Measurements from ENCODE around the gene MECR. TPM values are rescaled to one million over a fixed set of nuclear protein-coding genes. Genes with fewer than 3 reads are reported as not detected.
A peak's percentile ranks its signal among the peaks of the same experiment; 100 is the strongest.

Gene MECR
- total and polyA plus RNA-seq, 11 donors, result 19.6 to 37.4 (median 33.1) TPM

DNA sequence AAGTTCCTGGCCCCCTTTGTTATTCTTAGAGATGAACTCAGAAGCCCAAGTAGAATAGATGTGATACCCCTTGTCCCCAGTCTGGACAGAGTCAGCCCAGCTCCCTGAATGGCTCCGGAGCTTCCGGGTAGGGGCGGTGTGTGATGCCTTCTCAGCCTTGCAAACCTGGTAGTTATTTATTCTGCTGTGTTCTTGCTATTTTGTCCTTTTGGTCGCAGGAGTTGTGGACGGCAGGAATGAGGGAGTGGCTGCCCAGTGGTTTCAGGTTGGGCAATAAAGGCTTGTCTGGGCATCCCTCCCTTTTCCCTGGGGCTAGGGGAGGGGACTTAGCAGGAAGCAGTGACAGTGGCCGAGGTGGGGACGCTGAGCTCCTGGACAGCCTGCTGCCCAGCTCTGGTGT is 8.4 kb upstream of the MECR start:
- Histone ChIP-seq H3K4me1 (peaks cover 0 to 27% (median 13%) of the 10 kb centered on the region in 12 donors), H3K9me3 (no peaks in the 10 kb centered on the region), H3K27ac (no peak overlapping the region), H3K4me3 (no peak overlapping the region), H3K27me3 (peaks cover 0 to 27% (median 0%) of the 10 kb centered on the region in 9 donors), H3K36me3 (no peaks in the 10 kb centered on the region)
- ATAC-seq, result no peak
- WGBS, 4 donors, result 62 to 72% (median 66%) methylated on average over 7 of the region's 7 CpGs
- DNase-seq, result no peak
- TF ChIP-seq CTCF (IDR thresholded peaks at IDR 0.05), result no peak
- TF ChIP-seq POLR2A (IDR thresholded peaks at IDR 0.05), result no peak
- intact Hi-C loops (cut with DNase I), result loop anchor here (5.0 to 10.0 kb wide), 15 partner anchors 103 to 1468 kb away; no protein-coding TSS in a partner anchor

GRCh38 chr1:29238620-29239002 is 7.9 kb upstream of the MECR start:
- peak overlapping the region in 10 of 12 donors; percentile 46 to 83 (median 68) for H3K4me3 ChIP-seq
- H3K27ac ChIP-seq, result peak overlapping the region in 8 of 12 donors; percentile 17 to 73 (median 54)
- intact Hi-C loops (cut with DNase I), result loop anchor here (5.0 to 10.0 kb wide), 15 partner anchors 104 to 1469 kb away; no protein-coding TSS in a partner anchor
- H3K9me3 ChIP-seq, result no peaks in the 10 kb centered on the region
- no peak for ATAC-seq
- WGBS, 4 donors, result 50 to 56% (median 53%) methylated on average over 11 of the region's 11 CpGs
- TF ChIP-seq POLR2A (IDR thresholded peaks at IDR 0.05), result no peak
- peaks cover 0 to 27% (median 13%) of the 10 kb centered on the region in 12 donors for H3K4me1 ChIP-seq
- peaks cover 0 to 30% (median 0%) of the 10 kb centered on the region in 9 donors for H3K27me3 ChIP-seq
- no peaks in the 10 kb centered on the region for H3K36me3 ChIP-seq
- DNase-seq, result no peak

DNA sequence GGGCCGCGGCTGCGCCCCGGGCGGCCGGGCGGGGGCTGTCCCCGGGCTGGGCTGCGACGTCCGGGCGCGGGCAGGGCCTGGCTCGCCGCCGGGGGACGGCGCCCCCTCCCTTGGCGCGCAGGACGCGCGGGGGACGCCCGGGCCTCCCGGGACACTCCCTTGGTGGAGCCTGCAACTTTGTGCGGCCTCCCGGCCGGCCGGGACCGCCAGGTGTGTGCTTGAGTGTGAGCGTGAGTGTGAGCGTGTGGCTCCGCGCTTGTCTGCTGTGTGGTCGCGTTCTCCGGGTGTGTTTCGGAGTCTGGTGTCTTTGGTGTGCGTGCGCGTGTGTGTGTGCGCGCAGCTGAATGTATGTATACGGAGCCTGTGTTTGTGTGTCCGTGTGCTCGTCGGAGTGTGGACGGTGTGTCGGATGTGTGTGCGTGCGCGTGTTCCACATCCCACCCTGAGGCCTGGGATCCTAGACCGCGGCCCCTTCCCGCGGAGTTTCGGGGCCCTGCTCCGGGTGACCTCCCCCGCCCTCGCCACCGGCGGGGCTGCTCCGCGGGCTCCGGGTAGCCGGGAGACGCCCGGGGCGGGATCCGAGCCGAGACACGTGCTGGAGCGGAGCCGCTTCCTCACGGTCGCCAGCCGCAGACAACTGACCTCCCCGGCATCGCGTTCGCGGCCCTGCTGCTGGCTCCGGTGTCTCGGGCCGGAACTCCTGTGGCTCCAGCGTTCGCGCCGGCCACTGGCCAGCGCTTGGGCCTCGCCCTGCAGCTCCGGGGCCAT is 7.3 kb upstream of the MECR start:
- intact Hi-C loops (cut with DNase I), result loop anchor here (2.0 to 10.0 kb wide), 18 partner anchors 104 to 1469 kb away; no protein-coding TSS in a partner anchor
- DNase-seq (peak; percentile 46 to 83 (median 51)), ATAC-seq (peak; percentile 5 to 38 (median 26))
- no peaks in the 10 kb centered on the region for H3K36me3 ChIP-seq
- peak overlapping the region in 10 of 12 donors; percentile 17 to 73 (median 52) for H3K27ac ChIP-seq
- H3K4me3 ChIP-seq, result peak overlapping the region in 11 of 12 donors; percentile 33 to 83 (median 67)
- 1 to 5% (median 3%) methylated on average over 26 to 93 of the region's 93 CpGs for WGBS, 4 donors
- no peaks in the 10 kb centered on the region for H3K9me3 ChIP-seq
- TF ChIP-seq POLR2A (IDR thresholded peaks at IDR 0.05) (no peak), CTCF (IDR thresholded peaks at IDR 0.05) (no peak)
- H3K27me3 ChIP-seq, result peaks cover 0 to 30% (median 0%) of the 10 kb centered on the region in 9 donors
- H3K4me1 ChIP-seq, result peaks cover 0 to 27% (median 13%) of the 10 kb centered on the region in 12 donors

DNA sequence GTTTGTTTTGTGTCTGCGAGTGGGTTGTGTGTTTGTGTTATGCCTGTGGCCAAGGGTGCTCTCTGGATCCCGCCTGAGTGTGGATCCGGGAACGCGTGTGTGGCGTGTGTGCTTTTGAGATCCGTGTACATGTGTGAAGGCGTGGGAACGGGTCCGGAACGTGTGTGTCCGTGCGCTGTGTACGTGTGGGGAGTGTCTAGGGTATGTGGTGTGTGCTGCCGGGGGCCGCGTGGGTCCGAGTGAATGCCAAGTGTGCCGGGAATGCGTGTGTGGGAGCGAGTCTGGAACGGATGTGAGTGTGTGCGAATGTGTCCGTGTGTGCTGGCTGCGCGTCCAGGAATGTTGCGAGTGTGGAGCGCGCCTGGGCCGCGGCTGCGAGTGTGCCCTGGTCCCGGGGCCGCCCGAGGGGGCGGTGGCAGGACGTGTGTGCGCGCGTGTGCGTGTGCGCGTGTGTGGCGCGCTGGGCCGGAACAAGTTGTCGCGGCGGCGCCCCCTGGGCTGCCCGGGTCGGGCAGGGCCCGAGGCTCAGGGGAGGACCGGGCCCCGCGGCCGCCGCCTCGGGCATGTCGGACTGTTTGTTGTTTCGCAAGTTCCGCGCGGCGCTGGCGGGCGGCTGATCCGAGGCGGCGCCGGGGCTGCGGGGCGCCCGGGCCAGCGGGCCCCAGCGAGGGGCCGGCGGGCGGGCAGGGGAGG is 6.5 kb upstream of the MECR start:
- H3K27ac ChIP-seq, result peak overlapping the region in 11 of 12 donors; percentile 15 to 72 (median 46)
- intact Hi-C loops (cut with DNase I), result loop anchor here (2.0 to 10.0 kb wide), 18 partner anchors 105 to 1470 kb away; no protein-coding TSS in a partner anchor
- no peaks in the 10 kb centered on the region for H3K9me3 ChIP-seq
- peak overlapping the region; percentile 48 to 83 (median 68) for H3K4me3 ChIP-seq
- 0 to 1% (median 0%) methylated on average over 54 to 79 of the region's 79 CpGs for WGBS, 4 donors
- ATAC-seq (peak in 3 of 4 donors; percentile 47 to 52 (median 47)), DNase-seq (peak; percentile 39 to 72 (median 49))
- H3K27me3 ChIP-seq, result peaks cover 0 to 30% (median 0%) of the 10 kb centered on the region in 9 donors
- TF ChIP-seq CTCF (IDR thresholded peaks at IDR 0.05) (peak in 2 of 12 donors; percentile 10 to 14), POLR2A (IDR thresholded peaks at IDR 0.05) (no peak)
- H3K36me3 ChIP-seq, result no peaks in the 10 kb centered on the region
- peaks cover 0 to 27% (median 13%) of the 10 kb centered on the region in 12 donors for H3K4me1 ChIP-seq
